ENCODE measurements around the gene CCL1. TPM values are rescaled to one million over a fixed set of nuclear protein-coding genes. Genes with fewer than 3 reads are reported as not detected.

The CCL1 gene
- total RNA-seq, result not detected

- no peaks in the 10 kb centered on the region for H3K4me1 ChIP-seq
- DNase-seq, result no peak
- no peaks in the 10 kb centered on the region for H3K36me3 ChIP-seq
- no peaks in the 10 kb centered on the region for H3K9me3 ChIP-seq
- H3K4me3 ChIP-seq, result no peak within 1 kb of the TSS
- no peak within 1 kb of the TSS for H3K27ac ChIP-seq
- TF ChIP-seq, protein P1, sequence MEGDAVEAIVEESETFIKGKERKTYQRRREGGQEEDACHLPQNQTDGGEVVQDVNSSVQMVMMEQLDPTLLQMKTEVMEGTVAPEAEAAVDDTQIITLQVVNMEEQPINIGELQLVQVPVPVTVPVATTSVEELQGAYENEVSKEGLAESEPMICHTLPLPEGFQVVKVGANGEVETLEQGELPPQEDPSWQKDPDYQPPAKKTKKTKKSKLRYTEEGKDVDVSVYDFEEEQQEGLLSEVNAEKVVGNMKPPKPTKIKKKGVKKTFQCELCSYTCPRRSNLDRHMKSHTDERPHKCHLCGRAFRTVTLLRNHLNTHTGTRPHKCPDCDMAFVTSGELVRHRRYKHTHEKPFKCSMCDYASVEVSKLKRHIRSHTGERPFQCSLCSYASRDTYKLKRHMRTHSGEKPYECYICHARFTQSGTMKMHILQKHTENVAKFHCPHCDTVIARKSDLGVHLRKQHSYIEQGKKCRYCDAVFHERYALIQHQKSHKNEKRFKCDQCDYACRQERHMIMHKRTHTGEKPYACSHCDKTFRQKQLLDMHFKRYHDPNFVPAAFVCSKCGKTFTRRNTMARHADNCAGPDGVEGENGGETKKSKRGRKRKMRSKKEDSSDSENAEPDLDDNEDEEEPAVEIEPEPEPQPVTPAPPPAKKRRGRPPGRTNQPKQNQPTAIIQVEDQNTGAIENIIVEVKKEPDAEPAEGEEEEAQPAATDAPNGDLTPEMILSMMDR (IDR thresholded peaks at IDR 0.05), result no peak
- TF ChIP-seq POLR2A (IDR thresholded peaks at IDR 0.05), result no peak
- no peaks in the 10 kb centered on the region for H3K27me3 ChIP-seq
Observed at GRCh38 chr17:34363183-34363661, at the start of gene CCL1. CCL1 (minus strand) TSS chr17:34363233; CDS start chr17:34363161, 72 bp downstream.

GRCh38 chr17:34412534-34412933 is 49.5 kb upstream of the CCL1 start:
- Histone ChIP-seq H3K27me3 (no peaks in the 10 kb centered on the region), H3K9me3 (no peaks in the 10 kb centered on the region), H3K4me1 (no peaks in the 10 kb centered on the region), H3K36me3 (no peaks in the 10 kb centered on the region), H3K27ac (no peak overlapping the region), H3K4me3 (no peak overlapping the region)
- no peak for DNase-seq
- TF ChIP-seq, protein P1 (IDR thresholded peaks at IDR 0.05), result no peak
- no peak for TF ChIP-seq POLR2A (IDR thresholded peaks at IDR 0.05)

DNA sequence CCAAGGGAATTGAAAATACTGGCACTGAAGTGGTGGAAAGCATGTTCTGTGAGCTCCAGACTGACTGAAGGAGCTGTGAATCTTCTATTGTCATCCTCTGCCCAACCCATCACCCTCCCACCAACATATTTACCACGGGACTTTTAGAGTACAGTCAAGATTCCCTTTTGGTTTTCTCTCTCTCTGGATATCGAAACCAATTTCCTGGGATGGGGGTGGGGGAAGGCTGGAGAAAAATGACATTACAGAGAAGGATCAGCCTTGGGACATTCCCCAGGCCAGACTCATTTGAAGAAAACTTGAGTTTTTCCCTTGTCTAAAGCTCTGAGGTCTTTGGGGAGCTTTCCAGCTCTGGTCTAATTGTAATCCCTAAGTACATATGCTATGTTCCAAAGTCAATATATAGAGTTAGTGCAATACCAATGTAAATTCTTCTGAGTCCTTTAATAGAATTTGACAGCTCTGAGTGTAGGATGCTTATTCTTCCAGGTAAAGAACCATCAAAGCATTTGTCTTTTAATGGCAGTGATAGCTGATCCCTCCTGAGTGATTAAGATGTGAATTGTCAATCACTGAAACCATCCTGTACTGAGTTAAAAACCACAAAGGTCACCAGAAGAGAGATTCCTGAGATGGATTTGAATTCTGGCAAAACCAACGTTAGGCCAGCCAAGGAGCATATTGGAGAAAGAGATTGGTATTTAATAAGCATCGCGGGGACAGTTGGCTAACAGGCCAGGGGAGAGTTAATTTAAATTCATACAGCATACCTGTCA is 48.8 kb upstream of the CCL1 start:
- DNase-seq, result no peak
- H3K36me3 ChIP-seq, result no peaks in the 10 kb centered on the region
- no peak overlapping the region for H3K4me3 ChIP-seq
- TF ChIP-seq, protein P1 (IDR thresholded peaks at IDR 0.05), result no peak
- TF ChIP-seq POLR2A (IDR thresholded peaks at IDR 0.05), result no peak
- no peak overlapping the region for H3K27ac ChIP-seq
- H3K27me3 ChIP-seq, result no peaks in the 10 kb centered on the region
- H3K9me3 ChIP-seq, result no peaks in the 10 kb centered on the region
- no peaks in the 10 kb centered on the region for H3K4me1 ChIP-seq

- no peak for DNase-seq
- H3K4me1 ChIP-seq, result no peaks in the 10 kb centered on the region
- H3K36me3 ChIP-seq, result no peaks in the 10 kb centered on the region
- no peak overlapping the region for H3K4me3 ChIP-seq
- H3K9me3 ChIP-seq, result no peaks in the 10 kb centered on the region
- no peaks in the 10 kb centered on the region for H3K27me3 ChIP-seq
- no peak for TF ChIP-seq POLR2A (IDR thresholded peaks at IDR 0.05)
- TF ChIP-seq, protein P1 (IDR thresholded peaks at IDR 0.05), result no peak
- H3K27ac ChIP-seq, result no peak overlapping the region
Observed at GRCh38 chr17:34409352-34409751, 46.3 kb upstream of the CCL1 start.

GRCh38 chr17:34408439-34408838 is 45.4 kb upstream of the CCL1 start:
- no peaks in the 10 kb centered on the region for H3K36me3 ChIP-seq
- DNase-seq, result no peak
- H3K4me3 ChIP-seq, result no peak overlapping the region
- H3K27ac ChIP-seq, result no peak overlapping the region
- no peaks in the 10 kb centered on the region for H3K4me1 ChIP-seq
- no peak for TF ChIP-seq POLR2A (IDR thresholded peaks at IDR 0.05)
- H3K9me3 ChIP-seq, result no peaks in the 10 kb centered on the region
- no peaks in the 10 kb centered on the region for H3K27me3 ChIP-seq

DNA sequence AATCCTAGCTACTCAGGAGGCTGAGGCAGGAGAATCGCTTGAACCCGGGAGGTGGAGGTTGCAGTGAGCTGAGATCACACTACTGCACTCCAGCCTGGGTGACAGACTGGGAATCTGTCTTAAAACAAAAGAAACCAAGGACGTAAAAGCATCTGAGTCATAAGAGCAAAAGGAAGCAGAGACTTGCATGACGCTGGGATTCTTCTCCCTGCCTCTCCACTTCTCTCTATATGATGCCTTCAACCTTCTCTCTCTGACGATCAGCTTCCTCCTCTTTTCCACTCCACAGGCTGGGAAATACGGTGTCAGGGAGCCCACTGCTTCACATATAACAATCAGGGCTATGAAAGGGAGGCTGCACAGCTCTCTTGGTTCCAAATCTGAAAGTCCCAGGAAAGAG is 43.2 kb upstream of the CCL1 start:
- H3K27ac ChIP-seq, result no peak overlapping the region
- no peaks in the 10 kb centered on the region for H3K27me3 ChIP-seq
- no peaks in the 10 kb centered on the region for H3K4me1 ChIP-seq
- DNase-seq, result no peak
- no peak overlapping the region for H3K4me3 ChIP-seq
- TF ChIP-seq POLR2A (IDR thresholded peaks at IDR 0.05), result no peak
- TF ChIP-seq, protein P1 (IDR thresholded peaks at IDR 0.05), result no peak
- no peaks in the 10 kb centered on the region for H3K36me3 ChIP-seq
- H3K9me3 ChIP-seq, result no peaks in the 10 kb centered on the region

All from Peyer's patch (tissue), 4 donors.